Activated CD4-positive, alpha-beta memory T cell treated with anti-CD3 and anti-CD28 coated beads, Interleukin-2, amount 10 ng/mL, durations not matched to agents 7 days and 5 days (primary cell): ENCODE measurements around the gene SLC16A9. TPM values are rescaled to one million over a fixed set of nuclear protein-coding genes. Genes with fewer than 3 reads are reported as not detected.
"Not testable (repeated sequence)": the region's sequence is repeated elsewhere in the genome, so short reads cannot be mapped to it uniquely, and the experiment has no call there.

Experiments
- CTCF ChIA-PET: fragments of 350-600 bp; sonication (Branson Sonifier 250); formaldehyde crosslinking; loops from one replicate; lab custom pipeline; 2021; ENCODE audit warnings: antibody characterized with exemption, inconsistent platforms; lab: Charles Lee
- POLR2A ChIA-PET: fragments of 350-600 bp; sonication (Branson Sonifier 250); formaldehyde crosslinking; loops from one replicate; lab custom pipeline; 2021; ENCODE audit warnings: antibody characterized with exemption; lab: Charles Lee
- DNase-seq: peaks from one replicate; pipeline ENCODE4 v3.0.0-alpha.2; 2020
- H3K27ac Mint-ChIP-seq: one replicate; pipeline ENCODE4 v1.8.0; 2021; ENCODE audit warnings: mild to moderate bottlenecking, mixed read lengths
- H3K27me3 Mint-ChIP-seq: one replicate; pipeline ENCODE4 v1.8.0; 2021; ENCODE audit warnings: mixed read lengths
- H3K36me3 Mint-ChIP-seq: one replicate; pipeline ENCODE4 v1.8.0; 2021; ENCODE audit warnings: low read depth, mixed read lengths
- H3K4me1 Mint-ChIP-seq: one replicate; pipeline ENCODE4 v1.8.0; 2021; ENCODE audit warnings: mixed read lengths
- H3K4me3 Mint-ChIP-seq: one replicate; pipeline ENCODE4 v1.8.0; 2021; ENCODE audit warnings: mild to moderate bottlenecking, mixed read lengths
- H3K9me3 Mint-ChIP-seq: one replicate; pipeline ENCODE4 v1.8.0; 2021; ENCODE audit warnings: mixed read lengths
- total RNA-seq, 2 experiments: library from RNA; stranded (reverse); gene quantifications; one replicate each; pipeline ENCODE4 v1.2.3, GENCODE V29; 2021

SLC16A9 gene
- total RNA-seq, 2 experiments from 2014 or later = 0.48 to 0.58 TPM

DNA sequence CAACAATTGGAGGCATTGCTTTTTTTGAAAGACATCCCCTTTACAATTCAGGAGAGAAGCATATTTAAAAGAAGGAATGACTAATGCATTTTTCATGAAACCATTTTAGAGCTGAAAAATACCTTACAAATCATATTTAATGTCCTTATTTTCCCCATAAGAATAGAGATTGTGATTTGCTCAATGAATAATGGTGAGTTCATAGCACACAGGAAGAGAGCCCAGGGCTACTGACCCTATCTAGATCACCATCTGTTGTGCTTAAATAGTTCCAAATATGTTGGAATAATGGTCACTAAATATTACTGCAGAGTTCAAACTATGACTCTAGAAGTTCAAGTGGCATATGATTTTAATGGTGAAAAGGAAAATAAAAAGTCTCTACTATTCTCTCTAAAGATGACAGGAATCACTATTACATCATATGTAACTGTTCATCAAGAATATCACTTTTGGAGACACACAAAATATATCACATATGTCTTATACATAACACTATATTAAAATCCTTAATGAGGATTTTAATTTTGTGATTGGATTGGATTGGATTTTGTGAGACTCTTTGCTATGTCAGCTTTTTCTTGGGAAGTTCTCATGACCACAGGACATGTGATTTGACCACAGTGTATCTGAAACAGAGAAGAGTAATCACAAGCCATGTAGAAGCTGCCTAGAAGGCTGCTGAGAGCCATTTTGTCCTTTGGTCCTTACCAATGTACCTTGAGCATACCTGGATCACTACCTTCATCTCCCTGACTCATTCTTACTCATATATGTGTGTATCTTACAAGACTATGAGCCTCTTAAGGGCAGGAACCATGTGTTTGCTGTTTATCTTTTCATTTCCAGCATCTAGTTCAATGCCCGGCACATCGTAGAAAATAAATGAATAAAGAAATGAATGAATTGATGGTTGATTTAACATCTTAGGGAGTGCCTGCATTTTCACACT lies 26.4 kb downstream of the SLC16A9 start:
- POLR2A ChIA-PET = no interaction called here
- Mint-ChIP-seq H3K4me1 (peaks cover 13% of the 10 kb centered on the region), H3K27me3 (peaks cover 3% of the 10 kb centered on the region), H3K4me3 (no peak overlapping the region), H3K27ac (no peak overlapping the region), H3K36me3 (no peaks in the 10 kb centered on the region), H3K9me3 (no peaks in the 10 kb centered on the region)
- no peak for DNase-seq
- CTCF ChIA-PET = no interaction called here

DNA sequence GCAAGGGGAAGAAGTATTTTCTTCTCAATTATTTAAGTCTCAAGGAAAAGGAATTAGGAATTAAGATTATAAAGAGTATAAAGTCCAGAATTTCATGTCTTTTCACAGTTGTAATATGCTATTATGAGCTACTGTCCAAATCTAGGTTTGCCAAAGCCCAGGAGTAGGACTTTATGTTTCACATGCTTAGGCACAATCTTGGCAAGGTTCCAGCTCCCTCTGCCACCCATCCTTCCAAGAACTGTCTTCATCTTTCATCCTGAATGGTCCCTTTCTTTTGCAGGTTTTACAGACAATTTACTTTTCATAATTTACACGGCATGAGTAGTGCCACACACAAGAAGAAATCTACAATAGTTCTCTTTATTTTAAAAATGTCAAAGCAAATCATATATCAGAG lies 29.5 kb downstream of the SLC16A9 start:
- CTCF ChIA-PET = interaction anchor here (1.4 kb wide), 1 partner anchor 11 kb away, joined by 3 read pairs; no protein-coding TSS in a partner anchor
- peaks cover 2% of the 10 kb centered on the region for H3K27me3 Mint-ChIP-seq
- H3K9me3 Mint-ChIP-seq = no peaks in the 10 kb centered on the region
- peaks cover 15% of the 10 kb centered on the region for H3K4me1 Mint-ChIP-seq
- no peak for DNase-seq
- H3K27ac Mint-ChIP-seq = no peak overlapping the region
- no peaks in the 10 kb centered on the region for H3K36me3 Mint-ChIP-seq
- H3K4me3 Mint-ChIP-seq = no peak overlapping the region
- POLR2A ChIA-PET = no interaction called here

DNA sequence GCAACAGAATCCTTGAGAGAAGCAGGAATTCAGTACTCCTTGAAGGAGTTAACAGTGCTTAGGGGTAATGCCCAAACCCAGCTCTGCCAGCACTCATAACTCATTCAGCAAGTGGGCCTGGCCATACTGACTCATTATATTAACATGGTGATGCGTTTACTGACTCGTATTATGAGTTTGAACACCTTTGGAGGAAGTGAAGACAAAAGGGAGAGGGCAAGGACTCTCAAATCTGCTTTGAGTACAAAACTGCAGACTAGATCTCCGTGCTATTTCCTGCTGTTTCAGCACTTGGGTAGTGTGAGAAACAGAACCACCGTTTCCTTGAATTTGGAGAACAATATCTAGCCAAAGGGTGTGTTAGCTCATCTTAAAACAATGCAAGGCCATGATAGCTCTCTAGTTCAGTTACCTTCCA lies 30.8 kb downstream of the SLC16A9 start:
- H3K27me3 Mint-ChIP-seq = no peaks in the 10 kb centered on the region
- H3K27ac Mint-ChIP-seq = peak overlapping the region; percentile 72
- H3K4me1 Mint-ChIP-seq = peaks cover 15% of the 10 kb centered on the region
- no peaks in the 10 kb centered on the region for H3K9me3 Mint-ChIP-seq
- POLR2A ChIA-PET = interaction anchor here (0.7 to 1.2 kb wide), 4 partner anchors 21 to 228 kb away, joined by 3 to 4 read pairs (median 3); partner anchors contain the start of gene CCDC6
- H3K4me3 Mint-ChIP-seq = no peak overlapping the region
- peak; percentile 17 for DNase-seq
- CTCF ChIA-PET = interaction anchor here (0.9 to 1.4 kb wide), 2 partner anchors 10 to 31 kb away, joined by 3 read pairs; partner anchors contain the start of gene SLC16A9
- H3K36me3 Mint-ChIP-seq = no peaks in the 10 kb centered on the region

DNA sequence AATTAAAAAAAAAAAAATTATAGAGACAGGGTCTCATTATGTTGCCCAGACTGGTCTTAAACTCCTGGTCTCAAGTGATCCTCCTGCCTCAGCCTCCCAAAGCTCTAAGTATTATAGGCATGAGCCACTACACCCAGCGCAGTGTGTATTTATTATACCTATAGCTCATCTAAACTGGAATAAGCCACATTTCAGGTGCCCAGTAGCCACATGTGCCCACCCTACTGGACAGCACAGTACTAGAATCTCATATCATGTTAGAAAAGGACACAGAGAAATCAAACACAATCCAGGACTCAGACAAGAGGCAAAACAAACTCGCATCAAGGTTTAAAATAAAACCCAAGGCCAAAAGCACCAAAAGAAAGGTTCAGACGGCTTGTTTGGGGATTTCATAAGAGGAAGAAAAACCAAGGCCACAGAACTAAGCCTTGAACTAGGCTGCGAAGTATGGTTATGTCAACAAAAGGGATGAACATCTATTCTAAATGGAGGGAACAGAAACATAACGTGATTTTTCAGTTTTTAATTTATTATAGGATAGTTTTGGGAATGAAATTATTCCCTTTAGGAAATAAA lies 32.3 kb downstream of the SLC16A9 start:
- CTCF ChIA-PET = no interaction called here

DNA sequence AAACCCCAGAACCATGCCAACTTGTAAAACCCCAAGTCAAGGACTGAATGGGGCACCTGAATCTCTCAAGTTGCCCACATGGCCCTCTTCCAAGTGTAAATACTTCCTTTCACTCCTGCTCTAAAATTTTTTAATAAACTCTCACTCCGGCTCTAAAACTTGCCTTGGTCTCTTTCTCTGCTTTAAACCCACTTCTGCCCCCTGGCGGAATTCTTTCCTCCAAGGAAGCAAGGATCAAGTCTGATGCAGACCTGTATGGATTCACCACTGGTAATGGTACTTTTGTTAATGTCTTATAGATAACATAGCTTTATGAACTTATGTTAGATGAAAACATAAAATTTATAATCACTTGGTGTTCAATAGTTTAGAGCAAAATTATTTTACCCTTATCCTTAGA lies 33.8 kb downstream of the SLC16A9 start:
- Mint-ChIP-seq H3K9me3 (no peaks in the 10 kb centered on the region), H3K4me1 (peaks cover 15% of the 10 kb centered on the region), H3K27me3 (no peaks in the 10 kb centered on the region), H3K27ac (no peak overlapping the region), H3K36me3 (no peaks in the 10 kb centered on the region), H3K4me3 (no peak overlapping the region)
- no peak for DNase-seq
- ChIA-PET CTCF (no interaction called here), POLR2A (no interaction called here)

More for the DNA sequence above, 32.3 kb downstream of the SLC16A9 start:
- H3K36me3 Mint-ChIP-seq = no peaks in the 10 kb centered on the region
- POLR2A ChIA-PET = no interaction called here
- no peaks in the 10 kb centered on the region for H3K9me3 Mint-ChIP-seq
- no peaks in the 10 kb centered on the region for H3K27me3 Mint-ChIP-seq
- no peak for DNase-seq
- H3K4me1 Mint-ChIP-seq = peaks cover 15% of the 10 kb centered on the region
- H3K27ac Mint-ChIP-seq = no peak overlapping the region
- no peak overlapping the region for H3K4me3 Mint-ChIP-seq

DNA sequence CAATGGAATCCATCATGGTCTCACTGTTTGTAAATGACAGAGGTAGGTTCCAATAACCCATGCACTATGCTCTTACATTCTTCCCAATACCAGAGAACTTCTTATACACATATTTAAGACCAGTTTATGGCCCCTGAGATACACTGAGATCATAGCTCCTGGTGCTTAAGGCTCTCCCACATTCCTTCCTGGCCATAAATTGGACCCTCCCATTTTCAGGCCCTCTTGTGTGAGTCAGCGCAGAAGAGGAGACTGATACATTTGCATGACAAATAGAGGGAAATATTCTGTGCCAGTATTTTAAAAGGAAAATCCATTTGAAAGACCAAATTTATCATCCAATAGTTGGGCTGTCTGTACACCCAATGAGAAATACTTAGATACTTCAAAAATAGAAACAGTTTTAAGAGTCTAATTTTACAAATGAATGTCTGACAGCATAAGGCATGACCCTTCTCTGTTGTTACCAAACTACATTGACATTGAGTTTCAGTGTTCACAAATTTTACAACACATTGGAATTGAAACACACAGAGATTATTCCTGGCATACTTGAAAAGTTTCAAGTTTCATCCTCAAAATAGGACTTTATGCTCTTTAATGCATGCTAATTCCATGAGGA lies 35.3 kb downstream of the SLC16A9 start:
- ChIA-PET POLR2A (no interaction called here), CTCF (no interaction called here)
- Mint-ChIP-seq H3K27me3 (no peaks in the 10 kb centered on the region), H3K9me3 (no peaks in the 10 kb centered on the region), H3K4me3 (no peak overlapping the region), H3K27ac (no peak overlapping the region), H3K36me3 (no peaks in the 10 kb centered on the region), H3K4me1 (peaks cover 9% of the 10 kb centered on the region)
- DNase-seq = no peak

DNA sequence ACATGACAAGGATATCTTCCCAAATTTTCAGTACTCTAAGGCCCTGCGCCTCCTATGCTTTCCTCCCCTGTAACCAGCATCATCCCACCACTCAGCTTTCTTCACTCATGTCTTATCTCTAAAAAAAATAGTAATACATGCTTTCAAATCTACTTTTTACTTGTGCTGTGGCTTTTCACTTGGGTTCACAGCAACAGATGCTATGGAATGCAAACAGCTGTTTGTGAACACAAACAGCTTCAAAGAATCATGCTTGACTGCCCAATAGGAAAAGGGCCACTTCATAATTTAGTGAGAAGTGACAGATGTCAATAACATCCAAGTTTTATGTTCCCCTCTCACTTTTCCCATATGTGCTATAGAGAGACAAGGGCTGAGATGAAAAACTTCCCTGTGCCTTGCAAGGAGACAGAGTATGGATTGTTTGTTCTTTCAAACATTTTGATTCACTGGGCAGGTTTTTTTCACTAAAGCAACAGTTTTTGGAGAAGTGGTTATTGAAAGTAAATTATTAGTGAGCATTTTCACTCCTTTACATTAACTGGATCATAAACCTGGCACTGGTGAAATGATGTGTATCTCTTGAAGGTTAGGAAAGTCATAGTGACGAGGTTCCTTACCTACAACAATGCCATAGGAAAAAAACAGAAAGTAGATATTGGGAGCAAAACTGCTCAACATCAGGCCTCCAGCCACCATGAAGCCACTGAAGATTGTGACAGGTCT lies 37.3 kb downstream of the SLC16A9 start:
- H3K27ac Mint-ChIP-seq = no peak overlapping the region
- H3K4me1 Mint-ChIP-seq = peaks cover 2% of the 10 kb centered on the region
- H3K27me3 Mint-ChIP-seq = no peaks in the 10 kb centered on the region
- ChIA-PET CTCF (no interaction called here), POLR2A (no interaction called here)
- H3K4me3 Mint-ChIP-seq = no peak overlapping the region
- H3K9me3 Mint-ChIP-seq = no peaks in the 10 kb centered on the region
- H3K36me3 Mint-ChIP-seq = no peaks in the 10 kb centered on the region
- no peak for DNase-seq

DNA sequence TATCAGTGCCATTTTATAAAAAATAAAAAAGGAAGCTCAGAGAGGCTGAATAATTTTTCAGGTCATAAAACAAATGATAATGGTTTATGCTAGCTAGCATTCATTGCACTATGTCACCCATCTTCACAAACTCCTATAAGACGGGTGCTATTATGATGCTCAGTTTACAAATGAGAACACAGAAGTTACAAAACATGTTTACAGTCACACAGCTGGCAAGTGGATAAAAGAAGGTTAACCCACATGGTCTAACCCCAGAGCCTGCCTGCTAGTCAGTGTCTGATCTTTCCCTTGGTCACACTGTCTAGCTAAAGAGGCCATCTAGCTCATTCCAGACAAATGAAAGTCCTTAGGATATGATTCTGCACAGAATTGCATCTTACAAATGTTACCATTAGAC lies 39.4 kb downstream of the SLC16A9 start:
- Mint-ChIP-seq H3K4me1 (peaks cover 2% of the 10 kb centered on the region), H3K36me3 (no peaks in the 10 kb centered on the region), H3K27me3 (no peaks in the 10 kb centered on the region), H3K4me3 (no peak overlapping the region), H3K27ac (no peak overlapping the region), H3K9me3 (peaks cover 3% of the 10 kb centered on the region)
- CTCF ChIA-PET = no interaction called here
- DNase-seq = no peak
- POLR2A ChIA-PET = no interaction called here

DNA sequence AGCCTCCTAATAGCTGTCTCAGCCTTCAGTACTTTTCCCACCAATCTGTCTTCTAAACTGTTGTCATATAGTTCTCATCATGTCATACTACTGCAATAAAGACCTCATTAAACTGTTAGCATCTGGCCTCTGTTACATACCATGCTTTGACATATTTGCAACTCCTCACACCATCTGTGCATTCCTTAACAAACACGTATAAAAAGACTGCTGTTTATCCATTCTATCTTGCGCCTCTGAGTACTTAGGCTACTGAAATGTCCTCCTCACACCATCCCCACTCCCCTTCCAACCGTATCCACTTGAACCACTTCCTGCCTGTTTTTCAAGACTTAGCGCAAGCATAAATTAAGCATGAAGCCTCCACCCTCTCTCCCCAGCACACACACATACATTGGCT lies 41.6 kb downstream of the SLC16A9 start:
- H3K36me3 Mint-ChIP-seq = no peaks in the 10 kb centered on the region
- peaks cover 3% of the 10 kb centered on the region for H3K9me3 Mint-ChIP-seq
- H3K27me3 Mint-ChIP-seq = no peaks in the 10 kb centered on the region
- ChIA-PET CTCF (no interaction called here), POLR2A (no interaction called here)
- no peak for DNase-seq
- no peak overlapping the region for H3K4me3 Mint-ChIP-seq
- no peak overlapping the region for H3K27ac Mint-ChIP-seq
- H3K4me1 Mint-ChIP-seq = peaks cover 2% of the 10 kb centered on the region

DNA sequence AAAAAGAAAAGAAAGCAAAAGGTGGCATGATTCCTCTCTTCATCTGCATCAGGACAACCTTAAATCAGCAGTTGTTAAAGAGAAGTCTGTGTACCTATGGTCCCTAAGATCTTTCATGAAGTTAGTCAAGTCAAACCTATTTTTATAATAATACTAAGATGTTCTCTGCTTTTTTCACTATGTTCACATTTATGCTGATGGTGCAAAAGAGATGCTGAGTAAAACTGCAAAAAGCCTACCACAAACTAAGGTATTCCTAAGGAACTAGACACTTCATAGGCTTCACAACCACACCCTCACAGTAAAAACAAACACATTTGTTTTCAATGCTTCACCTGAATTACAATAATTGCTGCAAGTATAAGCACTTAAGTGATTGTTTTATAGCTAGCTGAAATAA lies 43.3 kb downstream of the SLC16A9 start:
- no peak for DNase-seq
- H3K9me3 Mint-ChIP-seq = peaks cover 3% of the 10 kb centered on the region
- H3K27ac Mint-ChIP-seq = no peak overlapping the region
- CTCF ChIA-PET = no interaction called here
- no peak overlapping the region for H3K4me3 Mint-ChIP-seq
- POLR2A ChIA-PET = no interaction called here
- H3K36me3 Mint-ChIP-seq = no peaks in the 10 kb centered on the region
- no peaks in the 10 kb centered on the region for H3K27me3 Mint-ChIP-seq
- H3K4me1 Mint-ChIP-seq = peaks cover 2% of the 10 kb centered on the region

DNA sequence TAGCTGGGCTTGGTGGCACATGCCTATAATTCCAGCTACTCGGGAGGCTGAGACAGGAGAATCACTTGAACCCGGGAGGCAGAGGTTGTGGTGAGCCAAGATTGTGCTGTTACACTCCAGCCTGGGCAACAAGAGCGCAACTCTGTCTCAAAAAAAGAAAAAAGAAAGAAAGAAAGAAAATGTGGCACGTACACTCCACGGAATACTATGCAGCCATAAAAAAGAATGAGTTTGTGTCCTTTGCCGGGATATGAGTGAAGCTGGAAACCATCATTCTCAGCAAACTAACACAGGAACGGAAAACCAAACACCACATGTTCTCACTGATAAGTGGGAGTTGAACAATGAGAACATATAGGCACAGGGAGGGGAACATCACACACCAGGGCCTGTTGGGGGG lies 46.4 kb downstream of the SLC16A9 start:
- DNase-seq, H3K4me3 Mint-ChIP-seq, POLR2A ChIA-PET, H3K27ac Mint-ChIP-seq, H3K27me3 Mint-ChIP-seq, H3K9me3 Mint-ChIP-seq, H3K36me3 Mint-ChIP-seq, H3K4me1 Mint-ChIP-seq: not testable (repeated sequence)
- CTCF ChIA-PET = interaction anchor here (0.6 kb wide), 1 partner anchor 275 kb away, joined by 3 read pairs; no protein-coding TSS in a partner anchor

DNA sequence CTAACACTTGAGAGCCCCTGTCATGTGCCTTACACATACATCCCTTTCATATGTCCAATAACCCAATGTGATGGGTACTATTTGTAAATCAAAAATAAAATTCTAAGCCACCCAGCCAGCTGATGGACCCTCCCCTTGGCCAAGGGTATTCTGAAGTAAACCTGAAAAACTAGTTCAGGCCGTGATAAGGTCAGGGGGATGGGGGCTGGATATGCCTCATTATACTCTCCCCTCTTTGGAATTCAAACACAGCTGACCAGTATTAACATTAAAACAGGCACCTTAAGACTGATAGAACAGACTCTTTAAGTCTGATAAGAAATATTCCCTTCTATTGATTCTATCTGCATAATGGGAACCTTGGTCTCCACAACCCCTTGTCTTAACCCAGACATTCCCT lies 51.9 kb downstream of the SLC16A9 start:
- no peak overlapping the region for H3K27ac Mint-ChIP-seq
- H3K4me1 Mint-ChIP-seq = peaks cover 11% of the 10 kb centered on the region
- no peak overlapping the region for H3K4me3 Mint-ChIP-seq
- CTCF ChIA-PET = no interaction called here
- H3K36me3 Mint-ChIP-seq = peaks cover 3% of the 10 kb centered on the region
- no peak for DNase-seq
- peaks cover 7% of the 10 kb centered on the region for H3K27me3 Mint-ChIP-seq
- POLR2A ChIA-PET = no interaction called here
- H3K9me3 Mint-ChIP-seq = peaks cover 4% of the 10 kb centered on the region

DNA sequence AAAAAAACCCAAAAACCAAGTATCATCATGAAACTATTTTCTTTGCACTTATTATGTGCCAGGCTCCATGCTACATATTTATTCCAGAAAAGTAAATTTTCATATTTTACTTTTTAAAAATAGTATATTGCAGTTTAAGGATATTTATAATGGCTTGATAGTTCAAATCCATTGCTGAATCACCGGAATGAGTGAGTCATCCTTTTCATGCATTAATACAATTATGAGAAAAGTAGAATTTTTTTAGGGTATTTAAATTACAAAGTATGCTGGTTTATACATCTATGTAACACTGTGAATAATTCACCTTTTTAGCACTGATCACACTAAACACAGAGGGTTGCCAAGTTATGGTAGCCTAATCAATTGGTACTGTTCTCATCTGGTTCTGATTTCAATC lies 54.3 kb downstream of the SLC16A9 start:
- POLR2A ChIA-PET = no interaction called here

More for the DNA sequence above, 54.3 kb downstream of the SLC16A9 start:
- peaks cover 3% of the 10 kb centered on the region for H3K36me3 Mint-ChIP-seq
- DNase-seq = no peak
- peaks cover 4% of the 10 kb centered on the region for H3K9me3 Mint-ChIP-seq
- peaks cover 8% of the 10 kb centered on the region for H3K27me3 Mint-ChIP-seq
- no peak overlapping the region for H3K4me3 Mint-ChIP-seq
- peaks cover 12% of the 10 kb centered on the region for H3K4me1 Mint-ChIP-seq
- no peak overlapping the region for H3K27ac Mint-ChIP-seq
- CTCF ChIA-PET = no interaction called here
